Measurements from ENCODE around the gene THUMPD3. TPM values are rescaled to one million over a fixed set of nuclear protein-coding genes. Genes with fewer than 3 reads are reported as not detected.

THUMPD3 gene
- total and polyA plus RNA-seq, 2 of the 13 experiments (the other 11 are each of a cell fraction or from before 2014, with no cell fraction given), result 31.2 to 44.1 TPM

DNA sequence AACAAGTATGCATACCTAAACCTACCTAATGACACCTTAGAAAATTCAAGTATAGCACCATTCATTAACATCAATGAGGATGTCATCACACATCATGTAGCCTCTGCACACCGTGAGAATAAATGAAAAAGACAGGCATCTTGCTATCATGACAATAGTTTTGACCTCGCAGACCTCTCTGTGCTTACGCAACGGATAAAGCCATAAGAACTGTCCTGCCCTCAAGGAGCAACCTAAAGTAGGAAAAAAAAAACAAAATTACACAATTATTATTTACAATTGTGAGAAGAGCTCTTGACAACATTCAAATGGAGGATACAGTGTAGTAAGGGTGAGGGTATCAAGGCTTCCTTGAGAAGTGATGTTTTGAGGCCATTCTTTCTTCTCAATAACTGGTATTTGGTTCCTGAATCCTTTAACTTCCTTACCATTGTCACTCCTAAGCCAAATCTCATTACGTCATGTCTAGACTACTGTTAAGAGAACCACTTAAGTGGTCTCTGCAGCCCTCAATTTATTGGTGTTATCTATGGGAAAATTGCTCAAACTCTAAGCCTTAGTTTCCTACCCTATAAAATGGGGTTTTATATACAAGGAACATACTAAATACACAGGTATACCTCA lies 27.5 kb downstream of the THUMPD3 start (continued):
- TF ChIP-seq MED13 (CRISPR knock-in tag; IDR thresholded peaks at IDR 0.05) (no peak), ZNF83 (CRISPR knock-in tag; IDR thresholded peaks at IDR 0.05; ENCODE audit: borderline replicate concordance) (no peak), PAF1 (CRISPR knock-in tag; IDR thresholded peaks at IDR 0.05) (0 out of 2 replicates have a peak, but pooled peaks have one; percentile 22)
- TF ChIP-seq, protein P1, sequence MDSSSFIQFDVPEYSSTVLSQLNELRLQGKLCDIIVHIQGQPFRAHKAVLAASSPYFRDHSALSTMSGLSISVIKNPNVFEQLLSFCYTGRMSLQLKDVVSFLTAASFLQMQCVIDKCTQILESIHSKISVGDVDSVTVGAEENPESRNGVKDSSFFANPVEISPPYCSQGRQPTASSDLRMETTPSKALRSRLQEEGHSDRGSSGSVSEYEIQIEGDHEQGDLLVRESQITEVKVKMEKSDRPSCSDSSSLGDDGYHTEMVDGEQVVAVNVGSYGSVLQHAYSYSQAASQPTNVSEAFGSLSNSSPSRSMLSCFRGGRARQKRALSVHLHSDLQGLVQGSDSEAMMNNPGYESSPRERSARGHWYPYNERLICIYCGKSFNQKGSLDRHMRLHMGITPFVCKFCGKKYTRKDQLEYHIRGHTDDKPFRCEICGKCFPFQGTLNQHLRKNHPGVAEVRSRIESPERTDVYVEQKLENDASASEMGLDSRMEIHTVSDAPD (CRISPR knock-in tag; IDR thresholded peaks at IDR 0.05), result no peak
- TF ChIP-seq, protein P2, sequence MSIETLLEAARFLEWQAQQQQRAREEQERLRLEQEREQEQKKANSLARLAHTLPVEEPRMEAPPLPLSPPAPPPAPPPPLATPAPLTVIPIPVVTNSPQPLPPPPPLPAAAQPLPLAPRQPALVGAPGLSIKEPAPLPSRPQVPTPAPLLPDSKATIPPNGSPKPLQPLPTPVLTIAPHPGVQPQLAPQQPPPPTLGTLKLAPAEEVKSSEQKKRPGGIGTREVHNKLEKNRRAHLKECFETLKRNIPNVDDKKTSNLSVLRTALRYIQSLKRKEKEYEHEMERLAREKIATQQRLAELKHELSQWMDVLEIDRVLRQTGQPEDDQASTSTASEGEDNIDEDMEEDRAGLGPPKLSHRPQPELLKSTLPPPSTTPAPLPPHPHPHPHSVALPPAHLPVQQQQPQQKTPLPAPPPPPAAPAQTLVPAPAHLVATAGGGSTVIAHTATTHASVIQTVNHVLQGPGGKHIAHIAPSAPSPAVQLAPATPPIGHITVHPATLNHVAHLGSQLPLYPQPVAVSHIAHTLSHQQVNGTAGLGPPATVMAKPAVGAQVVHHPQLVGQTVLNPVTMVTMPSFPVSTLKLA (IDR thresholded peaks at IDR 0.05), result no peak
- TF ChIP-seq, protein P3, sequence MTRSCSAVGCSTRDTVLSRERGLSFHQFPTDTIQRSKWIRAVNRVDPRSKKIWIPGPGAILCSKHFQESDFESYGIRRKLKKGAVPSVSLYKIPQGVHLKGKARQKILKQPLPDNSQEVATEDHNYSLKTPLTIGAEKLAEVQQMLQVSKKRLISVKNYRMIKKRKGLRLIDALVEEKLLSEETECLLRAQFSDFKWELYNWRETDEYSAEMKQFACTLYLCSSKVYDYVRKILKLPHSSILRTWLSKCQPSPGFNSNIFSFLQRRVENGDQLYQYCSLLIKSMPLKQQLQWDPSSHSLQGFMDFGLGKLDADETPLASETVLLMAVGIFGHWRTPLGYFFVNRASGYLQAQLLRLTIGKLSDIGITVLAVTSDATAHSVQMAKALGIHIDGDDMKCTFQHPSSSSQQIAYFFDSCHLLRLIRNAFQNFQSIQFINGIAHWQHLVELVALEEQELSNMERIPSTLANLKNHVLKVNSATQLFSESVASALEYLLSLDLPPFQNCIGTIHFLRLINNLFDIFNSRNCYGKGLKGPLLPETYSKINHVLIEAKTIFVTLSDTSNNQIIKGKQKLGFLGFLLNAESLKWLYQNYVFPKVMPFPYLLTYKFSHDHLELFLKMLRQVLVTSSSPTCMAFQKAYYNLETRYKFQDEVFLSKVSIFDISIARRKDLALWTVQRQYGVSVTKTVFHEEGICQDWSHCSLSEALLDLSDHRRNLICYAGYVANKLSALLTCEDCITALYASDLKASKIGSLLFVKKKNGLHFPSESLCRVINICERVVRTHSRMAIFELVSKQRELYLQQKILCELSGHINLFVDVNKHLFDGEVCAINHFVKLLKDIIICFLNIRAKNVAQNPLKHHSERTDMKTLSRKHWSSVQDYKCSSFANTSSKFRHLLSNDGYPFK (CRISPR knock-in tag; IDR thresholded peaks at IDR 0.05; ENCODE audit: borderline replicate concordance), result no peak

DNA sequence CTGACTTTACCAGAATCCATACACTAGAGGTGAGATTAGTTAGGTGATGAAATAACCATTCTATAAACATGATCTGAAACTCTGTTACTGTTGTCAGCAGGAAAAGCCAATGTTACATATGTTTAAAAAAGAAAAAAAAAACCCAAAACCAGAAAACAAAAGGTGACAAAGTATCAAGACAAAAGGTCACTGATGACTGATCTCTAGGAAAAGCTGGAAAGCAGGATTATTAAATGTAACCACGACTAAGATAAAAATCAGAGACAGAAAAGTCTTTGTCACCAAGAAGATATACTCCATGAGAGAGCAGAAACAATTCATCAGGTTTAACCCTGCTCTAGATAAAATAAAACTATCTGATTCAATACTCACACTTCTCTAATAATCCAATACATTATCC lies 29.2 kb downstream of the THUMPD3 start:
- peaks cover 53% of the 10 kb centered on the region for H4K20me1 ChIP-seq (ENCODE audit: insufficient read depth, low read length)
- no peak overlapping the region for H3K4me2 ChIP-seq (ENCODE audit: low read depth, low read length)

More for the DNA sequence above, 29.2 kb downstream of the THUMPD3 start:
- TF ChIP-seq NFRKB (IDR thresholded peaks at IDR 0.05) (no peak), ZFYVE20 (CRISPR knock-in tag; IDR thresholded peaks at IDR 0.05; ENCODE audit: borderline replicate concordance, low read depth) (no peak), DBP (CRISPR knock-in tag; IDR thresholded peaks at IDR 0.05; ENCODE audit: not compliant biosample characterization) (no peak), SRY (CRISPR knock-in tag; IDR thresholded peaks at IDR 0.05) (no peak), EZH2 (conservative IDR thresholded peaks at IDR 0.05; ENCODE audit: low read depth, low read length) (no peak), BCL6 (CRISPR knock-in tag; IDR thresholded peaks at IDR 0.05) (peak; percentile 50; the same call in 1 of the 2 replicates)
- peaks cover 54% of the 10 kb centered on the region for H3K4me1 ChIP-seq (ENCODE audit: insufficient read depth, low read length)
- no peak overlapping the region for H2AFZ ChIP-seq (ENCODE audit: low read length)
- H3K27me3 ChIP-seq (ENCODE audit: control insufficient read depth in 1 of 2, insufficient read depth in 2 of 2, low read length in 2 of 2), result no peaks in the 10 kb centered on the region; a peak in 1 of 5 replicates
- BruUV-seq (replicated peaks), result no TSS peak
- ChIA-PET CTCF (ENCODE audit: low intra/inter-chr PET ratio, low total read pairs) (no interaction called here), POLR2A (no interaction called here)
- in situ Hi-C loops (cut with HindIII; ENCODE audit: extremely low pct_ligation_motif_present, low pct_unique_long_range_greater_than_20kb) (no loop called here), intact Hi-C loops (cut with micrococcal nuclease; ENCODE audit: unreplicated experiment) (no loop called here)
- DNase-seq (ENCODE audit: low spot score), result no peak
- no peak for ATAC-seq
- 63% methylated on average over 1 of the region's 1 CpG for WGBS (ENCODE audit: low lambda C conversion rate)
- peaks cover 72% of the 10 kb centered on the region for H3K79me2 ChIP-seq (ENCODE audit: insufficient read depth, low read length)
- no peak overlapping the region for H3K9ac ChIP-seq (ENCODE audit: insufficient read depth, low read depth, low read length)
- H3K9me3 ChIP-seq (ENCODE audit: low read length), result no peaks in the 10 kb centered on the region
- no peak overlapping the region for H3K27ac ChIP-seq (ENCODE audit: extremely low read length, insufficient read depth, low read length)
- peaks cover 11 to 73% of the 10 kb centered on the region in 2 experiments for H3K36me3 ChIP-seq (replicated peaks in 1 of 2; ENCODE audit: control insufficient read depth in 1 of 2, insufficient read depth in 2 of 2, low read length in 2 of 2)
- H3K4me3 ChIP-seq (replicated peaks in 1 of 3; ENCODE audit: insufficient read depth in 1 of 3, low read depth in 2 of 3, low read length in 3 of 3), result no peak overlapping the region
- no peak for FAIRE-seq

All from HepG2 (cell line).